Natural killer cell (primary cell): ENCODE measurements around the gene KHDC3L. TPM values are rescaled to one million over a fixed set of nuclear protein-coding genes. Genes with fewer than 3 reads are reported as not detected.

Experiments
- ATAC-seq, 3 donors: fragments of 150-1000 bp in 2 of 3; fragments of 200-7000 bp in 1 of 3; cut with Tn5 transposase; 1 replicate in 1 of 3; 2 replicates in 2 of 3; pipeline ENCODE4 v1.10.0; 2021; ENCODE audit warnings: mild to moderate bottlenecking in 2 of 3, moderate library complexity in 2 of 3
- DNase-seq, 2 donors: peaks; one replicate each; pipeline versions ENCODE4 v3.0.0 to v3.0.0-alpha.2; 2013 to 2021; ENCODE audit warnings: mixed read lengths in 1 of 2
- H3K27ac ChIP-seq: one replicate; pipeline ENCODE4 v1.5.1; 2013; ENCODE audit warnings: mild to moderate bottlenecking, low read length
- H3K27me3 ChIP-seq: one replicate; pipeline ENCODE4 v1.6.1; 2013; ENCODE audit warnings: low read length; ENCODE audit not compliant: control insufficient read depth, insufficient read depth
- H3K36me3 ChIP-seq: one replicate; pipeline ENCODE4 v1.6.1; 2013; ENCODE audit warnings: low read length; ENCODE audit not compliant: control insufficient read depth, insufficient read depth
- H3K4me1 ChIP-seq: one replicate; pipeline ENCODE4 v1.6.1; 2013; ENCODE audit warnings: low read length; ENCODE audit not compliant: control insufficient read depth, insufficient read depth
- H3K4me3 ChIP-seq: one replicate; pipeline ENCODE4 v1.5.1; 2013; ENCODE audit warnings: low read length
- H3K9me3 ChIP-seq: one replicate; pipeline ENCODE4 v1.6.1; 2013; ENCODE audit warnings: low read length; ENCODE audit not compliant: control insufficient read depth, insufficient read depth
- H3K27ac Mint-ChIP-seq, 2 donors: one replicate each; pipeline ENCODE4 v1.8.0; 2022; ENCODE audit warnings: mild to moderate bottlenecking in 2 of 2, mixed read lengths in 2 of 2, moderate library complexity in 1 of 2
- H3K27me3 Mint-ChIP-seq, 2 donors: one replicate each; pipeline ENCODE4 v1.8.0; 2022; ENCODE audit warnings: low read depth in 2 of 2, mixed read lengths in 2 of 2
- H3K36me3 Mint-ChIP-seq: one replicate; pipeline ENCODE4 v1.8.0; 2022; ENCODE audit warnings: mixed read lengths
- H3K4me1 Mint-ChIP-seq, 2 donors: one replicate each; pipeline ENCODE4 v1.8.0; 2022; ENCODE audit warnings: mixed read lengths in 2 of 2
- H3K4me3 Mint-ChIP-seq: one replicate; pipeline ENCODE4 v1.8.0; 2022; ENCODE audit warnings: mild to moderate bottlenecking, moderate library complexity, mixed read lengths
- H3K9me3 Mint-ChIP-seq, 2 donors: one replicate each; pipeline ENCODE4 v1.8.0; 2022; ENCODE audit warnings: mixed read lengths in 2 of 2
- WGBS: methylation state at CpG from one replicate; pipeline ENCODE4 v1.1.7; 2013; ENCODE audit warnings: missing lambda C conversion rate; ENCODE audit not compliant: insufficient coverage; 5-methylcytosine and 5-hydroxymethylcytosine counted together
- intact Hi-C: fragments of 100-400 bp; cut with micrococcal nuclease; formaldehyde crosslinking; loops from one replicate; pipeline ENCODE4 v1.14.2; 2022
- total RNA-seq, 4 donors: library from RNA; stranded (reverse); fragments of 120-200 nt in 1 of 4; gene quantifications; one replicate each; pipeline versions ENCODE4 v1.2.3 to v1.2.4, GENCODE V29; 2013 to 2022
- TF ChIP-seq, protein P1 (sequence below): fragments of 200-600 bp; IDR thresholded peaks from one replicate; pipeline ENCODE4 v1.8.0; 2022; ENCODE audit warnings: antibody characterized with exemption

The KHDC3L gene, protein sequence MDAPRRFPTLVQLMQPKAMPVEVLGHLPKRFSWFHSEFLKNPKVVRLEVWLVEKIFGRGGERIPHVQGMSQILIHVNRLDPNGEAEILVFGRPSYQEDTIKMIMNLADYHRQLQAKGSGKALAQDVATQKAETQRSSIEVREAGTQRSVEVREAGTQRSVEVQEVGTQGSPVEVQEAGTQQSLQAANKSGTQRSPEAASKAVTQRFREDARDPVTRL
- not detected for total RNA-seq
- not detected for total RNA-seq (2013)

DNA sequence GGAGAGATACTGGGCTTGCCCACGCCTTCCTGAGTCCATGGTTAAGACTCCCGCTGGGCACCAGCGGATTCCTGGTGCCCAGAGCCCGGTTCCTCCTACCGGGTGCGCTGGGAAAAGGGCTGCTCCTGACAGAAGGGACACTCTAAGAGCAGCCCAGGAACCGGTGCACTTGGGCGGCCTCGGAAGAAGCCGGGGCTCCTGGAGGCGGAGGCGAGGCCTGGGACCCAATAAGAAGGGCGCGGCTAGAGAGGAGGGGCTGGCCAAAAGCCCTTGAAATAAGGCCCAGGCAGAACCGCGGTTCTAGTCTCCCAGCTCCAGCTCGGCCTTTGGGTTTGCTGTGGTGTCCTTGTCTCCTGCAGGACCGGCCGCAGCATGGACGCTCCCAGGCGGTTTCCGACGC, at the start of gene KHDC3L:
Gene KHDC3L (plus strand): TSS at position 301 of the 400 bp plus-strand sequence. CDS start 72 bp downstream, at position 373.
- Histone ChIP-seq H3K4me3 (no peak within 1 kb of the TSS), H3K9me3 (no peaks in the 10 kb centered on the region), H3K4me1 (no peaks in the 10 kb centered on the region), H3K27ac (no peak within 1 kb of the TSS), H3K27me3 (no peaks in the 10 kb centered on the region), H3K36me3 (no peaks in the 10 kb centered on the region)
- Mint-ChIP-seq H3K4me1 (no peaks in the 10 kb centered on the region), H3K27me3 (no peaks in the 10 kb centered on the region), H3K27ac (no peak within 1 kb of the TSS), H3K36me3 (no peaks in the 10 kb centered on the region), H3K9me3 (no peaks in the 10 kb centered on the region), H3K4me3 (no peak within 1 kb of the TSS)
- intact Hi-C loops = no loop called here
- TF ChIP-seq, protein P1, sequence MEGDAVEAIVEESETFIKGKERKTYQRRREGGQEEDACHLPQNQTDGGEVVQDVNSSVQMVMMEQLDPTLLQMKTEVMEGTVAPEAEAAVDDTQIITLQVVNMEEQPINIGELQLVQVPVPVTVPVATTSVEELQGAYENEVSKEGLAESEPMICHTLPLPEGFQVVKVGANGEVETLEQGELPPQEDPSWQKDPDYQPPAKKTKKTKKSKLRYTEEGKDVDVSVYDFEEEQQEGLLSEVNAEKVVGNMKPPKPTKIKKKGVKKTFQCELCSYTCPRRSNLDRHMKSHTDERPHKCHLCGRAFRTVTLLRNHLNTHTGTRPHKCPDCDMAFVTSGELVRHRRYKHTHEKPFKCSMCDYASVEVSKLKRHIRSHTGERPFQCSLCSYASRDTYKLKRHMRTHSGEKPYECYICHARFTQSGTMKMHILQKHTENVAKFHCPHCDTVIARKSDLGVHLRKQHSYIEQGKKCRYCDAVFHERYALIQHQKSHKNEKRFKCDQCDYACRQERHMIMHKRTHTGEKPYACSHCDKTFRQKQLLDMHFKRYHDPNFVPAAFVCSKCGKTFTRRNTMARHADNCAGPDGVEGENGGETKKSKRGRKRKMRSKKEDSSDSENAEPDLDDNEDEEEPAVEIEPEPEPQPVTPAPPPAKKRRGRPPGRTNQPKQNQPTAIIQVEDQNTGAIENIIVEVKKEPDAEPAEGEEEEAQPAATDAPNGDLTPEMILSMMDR = no peak
- no peak for DNase-seq
- 92% methylated on average over 23 of the region's 23 CpGs for WGBS
- no peak for ATAC-seq

DNA sequence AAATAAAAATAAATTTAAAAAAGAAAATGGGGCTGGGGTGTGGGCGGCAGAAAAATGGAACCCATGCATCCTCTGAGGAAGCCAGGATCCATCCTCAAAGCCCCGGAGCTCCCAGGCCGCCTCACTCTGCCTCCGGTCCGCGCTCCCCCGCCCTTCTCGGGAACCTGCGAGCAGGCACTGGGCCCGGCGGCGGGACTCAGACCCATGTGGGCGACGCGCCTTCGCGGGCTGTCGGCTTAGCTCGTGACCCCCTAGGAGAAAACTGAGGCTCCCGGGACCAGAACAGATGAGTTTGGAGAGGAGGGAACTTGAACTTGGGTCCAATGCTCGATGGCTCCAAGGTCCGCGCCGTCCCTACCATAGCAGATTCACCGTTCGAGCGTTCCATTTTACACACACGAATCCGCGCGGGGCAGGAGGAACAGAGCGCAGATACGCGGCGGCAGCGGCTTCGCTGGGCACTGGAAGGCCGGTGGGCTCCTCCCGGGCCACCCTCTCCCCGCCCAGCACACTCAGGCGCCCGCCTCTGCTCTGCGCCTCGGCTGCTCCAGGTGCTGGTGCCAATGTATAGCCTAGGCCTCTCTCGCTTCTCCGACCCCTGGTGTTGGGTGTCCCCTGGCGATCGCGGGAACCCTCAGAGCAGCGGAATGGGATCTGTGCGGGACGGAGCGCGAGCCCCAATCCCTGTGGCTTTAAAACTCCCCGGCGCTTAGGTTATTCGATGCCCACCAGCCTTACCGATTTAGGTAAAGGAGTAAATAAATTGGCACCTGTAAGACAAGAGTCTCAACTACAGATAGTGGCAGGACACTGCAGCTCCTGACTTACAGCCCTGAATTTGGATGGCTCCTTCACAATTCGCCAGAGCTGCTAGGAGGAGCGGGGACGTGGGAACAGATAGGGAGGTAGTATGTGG, 47.6 kb upstream of the KHDC3L start:
- intact Hi-C loops = no loop called here
- H3K4me1 ChIP-seq = peaks cover 8% of the 10 kb centered on the region
- ATAC-seq = peak in 2 of 3 donors; percentile 22 to 34
- no peak for DNase-seq
- H3K27me3 Mint-ChIP-seq = peaks cover 40 to 65% of the 10 kb centered on the region in 2 donors
- 24% methylated on average over 61 of the region's 61 CpGs for WGBS
- peaks cover 2 to 3% of the 10 kb centered on the region in 2 donors for H3K9me3 Mint-ChIP-seq
- no peak overlapping the region for H3K4me3 ChIP-seq
- TF ChIP-seq, protein P1 = no peak
- no peak overlapping the region for H3K27ac ChIP-seq
- H3K27me3 ChIP-seq = peaks cover 18% of the 10 kb centered on the region
- no peak overlapping the region for H3K4me3 Mint-ChIP-seq
- H3K9me3 ChIP-seq = no peaks in the 10 kb centered on the region
- no peak overlapping the region for H3K27ac Mint-ChIP-seq
- peaks cover 15% of the 10 kb centered on the region for H3K36me3 Mint-ChIP-seq
- H3K36me3 ChIP-seq = no peaks in the 10 kb centered on the region
- peaks cover 8 to 10% of the 10 kb centered on the region in 2 donors for H3K4me1 Mint-ChIP-seq

DNA sequence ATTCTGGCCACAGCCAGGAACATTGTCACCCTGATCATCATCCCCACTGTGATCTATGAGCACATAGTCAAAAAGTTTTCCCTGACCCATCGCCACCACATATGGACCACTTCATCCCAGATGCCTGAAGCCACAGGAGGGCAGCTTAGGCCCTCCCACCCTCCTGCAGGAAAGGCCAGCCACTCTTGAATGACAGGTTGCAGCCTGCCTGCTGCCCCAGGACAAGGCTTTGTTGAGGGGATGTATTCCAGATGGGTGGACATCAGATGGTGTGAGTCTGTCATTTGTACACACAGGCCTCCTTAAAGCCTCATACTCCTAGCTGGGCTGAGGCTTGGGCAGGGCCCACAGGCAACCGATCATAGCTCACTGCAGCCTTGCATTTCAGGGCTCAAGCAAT, 39.1 kb upstream of the KHDC3L start:
- Mint-ChIP-seq H3K36me3 (no peaks in the 10 kb centered on the region), H3K4me3 (no peak overlapping the region), H3K27me3 (peaks cover 9 to 11% of the 10 kb centered on the region in 2 donors), H3K9me3 (peaks cover 0 to under 1% of the 10 kb centered on the region in 2 donors), H3K4me1 (peaks cover 0 to 4% of the 10 kb centered on the region in 2 donors), H3K27ac (no peak overlapping the region)
- DNase-seq (no peak), ATAC-seq (no peak)
- no peaks in the 10 kb centered on the region for H3K4me1 ChIP-seq
- no peaks in the 10 kb centered on the region for H3K9me3 ChIP-seq
- no peak overlapping the region for H3K27ac ChIP-seq
- intact Hi-C loops = no loop called here
- peaks cover 3% of the 10 kb centered on the region for H3K27me3 ChIP-seq
- WGBS = 96% methylated on average over 2 of the region's 2 CpGs
- no peaks in the 10 kb centered on the region for H3K36me3 ChIP-seq
- TF ChIP-seq, protein P1 = no peak
- no peak overlapping the region for H3K4me3 ChIP-seq
